ENCODE results near the gene FAM171A1. TPM values are rescaled to one million over a fixed set of nuclear protein-coding genes. Genes with fewer than 3 reads are reported as not detected.

The FAM171A1 gene
- polyA plus RNA-seq, 4 donors = 9.2 to 28.4 (median 18.2) TPM

DNA sequence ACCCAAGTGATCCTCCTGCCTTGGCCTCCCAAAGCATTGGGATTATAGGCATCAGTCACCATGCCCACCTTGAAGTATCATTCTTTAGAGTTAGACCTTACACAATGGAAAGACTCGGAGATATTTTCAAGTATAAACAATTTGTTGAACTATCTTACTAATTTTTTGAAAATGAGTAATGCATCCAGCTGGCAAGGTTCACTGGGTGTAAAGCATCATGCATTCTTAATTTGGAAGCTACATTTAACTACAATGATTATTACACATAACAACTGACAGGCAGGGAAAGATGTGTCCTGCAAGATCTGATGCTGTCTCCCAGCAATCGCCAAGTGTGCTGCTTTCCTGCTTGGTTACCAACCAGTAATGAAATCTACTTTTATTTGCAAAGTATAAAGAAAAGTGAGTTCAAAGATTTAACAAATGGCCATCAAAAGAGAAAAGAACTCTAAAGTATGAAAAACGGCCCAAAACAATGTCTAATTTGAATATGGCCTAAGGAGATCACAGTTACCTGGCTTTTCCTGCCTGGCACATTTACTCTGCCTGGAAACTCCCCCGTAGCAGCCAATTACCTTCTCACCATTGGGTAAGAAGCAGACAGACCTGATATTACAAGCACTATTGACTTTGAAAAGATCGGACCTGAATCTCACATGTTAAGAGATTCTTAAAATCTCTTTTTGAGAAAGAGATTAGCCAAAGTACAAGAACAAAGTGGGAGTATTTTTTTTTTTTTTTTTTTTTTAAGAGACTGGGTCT lies 143.3 kb downstream of the FAM171A1 start:
- Histone ChIP-seq H3K4me1 (ENCODE audit: control insufficient read depth in 3 of 3, insufficient read depth in 2 of 3, low read depth in 1 of 3, low read length in 2 of 3) (no peaks in the 10 kb centered on the region), H3K4me3 (ENCODE audit: low read depth in 1 of 3, low read length in 3 of 3) (no peak overlapping the region), H3K36me3 (ENCODE audit: control insufficient read depth in 3 of 3, insufficient read depth in 2 of 3, low read depth in 1 of 3, low read length in 3 of 3) (peaks cover 0 to 26% (median 0%) of the 10 kb centered on the region in 3 donors), H3K9me3 (ENCODE audit: control insufficient read depth in 2 of 2, insufficient read depth in 1 of 2, low read depth in 1 of 2, low read length in 1 of 2) (peaks cover 0 to 10% of the 10 kb centered on the region in 2 donors), H3K27me3 (ENCODE audit: control insufficient read depth in 3 of 3, insufficient read depth in 3 of 3, low read length in 3 of 3) (no peaks in the 10 kb centered on the region), H3K27ac (ENCODE audit: low read depth in 1 of 3, low read length in 2 of 3) (no peak overlapping the region)
- DNase-seq = no peak
- FAIRE-seq = no peak
- 85 to 92% (median 87%) methylated on average over 5 of the region's 5 CpGs for WGBS, 3 donors

DNA sequence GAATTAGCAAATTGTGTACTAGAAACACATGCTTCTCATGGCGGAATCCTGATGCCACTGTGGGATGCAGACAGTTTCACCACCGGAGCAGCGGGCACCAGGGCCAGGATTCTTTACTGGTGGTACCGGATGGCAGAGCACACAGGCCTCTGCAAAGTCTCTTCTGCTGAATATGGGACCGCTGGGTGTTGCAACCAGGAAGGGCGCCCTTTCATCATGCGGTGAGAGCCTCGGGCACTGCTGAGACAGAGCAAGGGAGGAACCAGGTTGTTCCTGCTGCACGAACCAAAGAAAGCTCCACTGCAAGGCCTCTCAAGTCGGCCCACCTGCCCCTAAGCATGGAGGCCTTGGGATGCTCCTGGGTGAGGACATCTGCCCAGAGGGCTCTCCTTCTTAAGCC lies 145.6 kb downstream of the FAM171A1 start:
- FAIRE-seq (no peak), DNase-seq (no peak)
- WGBS, 3 donors = 95 to 99% (median 96%) methylated on average over 10 of the region's 10 CpGs
- Histone ChIP-seq H3K27me3 (ENCODE audit: control insufficient read depth in 3 of 3, insufficient read depth in 3 of 3, low read length in 3 of 3) (no peaks in the 10 kb centered on the region), H3K27ac (ENCODE audit: low read depth in 1 of 3, low read length in 2 of 3) (no peak overlapping the region), H3K4me3 (ENCODE audit: low read depth in 1 of 3, low read length in 3 of 3) (no peak overlapping the region), H3K9me3 (ENCODE audit: control insufficient read depth in 2 of 2, insufficient read depth in 1 of 2, low read depth in 1 of 2, low read length in 1 of 2) (peaks cover 0 to 10% of the 10 kb centered on the region in 2 donors), H3K4me1 (ENCODE audit: control insufficient read depth in 3 of 3, insufficient read depth in 2 of 3, low read depth in 1 of 3, low read length in 2 of 3) (no peaks in the 10 kb centered on the region), H3K36me3 (ENCODE audit: control insufficient read depth in 3 of 3, insufficient read depth in 2 of 3, low read depth in 1 of 3, low read length in 3 of 3) (peaks cover 0 to 31% (median under 1%) of the 10 kb centered on the region in 3 donors)

- H3K4me3 ChIP-seq (ENCODE audit: low read depth in 1 of 3, low read length in 3 of 3) = no peak overlapping the region
- DNase-seq (no peak), FAIRE-seq (no peak)
- H3K27ac ChIP-seq (ENCODE audit: low read depth in 1 of 3, low read length in 2 of 3) = no peak overlapping the region
- H3K9me3 ChIP-seq (ENCODE audit: control insufficient read depth in 2 of 2, insufficient read depth in 1 of 2, low read depth in 1 of 2, low read length in 1 of 2) = peaks cover 0 to 10% of the 10 kb centered on the region in 2 donors
- H3K27me3 ChIP-seq (ENCODE audit: control insufficient read depth in 3 of 3, insufficient read depth in 3 of 3, low read length in 3 of 3) = no peaks in the 10 kb centered on the region
- H3K36me3 ChIP-seq (ENCODE audit: control insufficient read depth in 3 of 3, insufficient read depth in 2 of 3, low read depth in 1 of 3, low read length in 3 of 3) = peaks cover 0 to 31% (median 2%) of the 10 kb centered on the region in 3 donors
- 35 to 75% (median 56%) methylated on average over 5 of the region's 5 CpGs for WGBS, 3 donors
- no peaks in the 10 kb centered on the region for H3K4me1 ChIP-seq (ENCODE audit: control insufficient read depth in 3 of 3, insufficient read depth in 2 of 3, low read depth in 1 of 3, low read length in 2 of 3)
Observed at GRCh38 chr10:15224948-15225347, 146.1 kb downstream of the FAM171A1 start.

- WGBS, 3 donors = 76 to 97% (median 92%) methylated on average over 6 of the region's 6 CpGs
- FAIRE-seq = no peak
Observed at GRCh38 chr10:15223174-15223573, 147.9 kb downstream of the FAM171A1 start.

DNA sequence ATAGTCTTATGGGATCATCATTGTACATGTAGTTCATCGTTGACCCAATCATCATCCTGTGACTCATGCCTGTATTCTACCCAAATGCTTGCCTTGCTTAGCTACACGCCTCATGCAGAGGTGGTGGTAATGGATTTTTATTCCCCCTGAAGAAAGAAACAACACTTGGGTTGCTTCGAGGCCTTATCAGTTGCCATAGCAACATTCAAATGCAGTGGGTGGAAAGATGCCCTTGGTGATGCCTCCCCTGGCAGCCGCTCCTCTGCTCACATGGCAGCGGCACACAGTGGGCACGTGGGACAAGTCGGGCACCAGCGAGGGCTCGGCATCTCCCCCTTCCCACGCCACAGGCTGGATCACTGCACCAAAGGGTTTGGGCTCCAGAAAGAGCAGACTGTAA lies 148.6 kb downstream of the FAM171A1 start:
- WGBS, 3 donors = 88 to 91% (median 90%) methylated on average over 10 of the region's 10 CpGs
- Histone ChIP-seq H3K27ac (ENCODE audit: low read depth in 1 of 3, low read length in 2 of 3) (no peak overlapping the region), H3K4me1 (ENCODE audit: control insufficient read depth in 3 of 3, insufficient read depth in 2 of 3, low read depth in 1 of 3, low read length in 2 of 3) (no peaks in the 10 kb centered on the region), H3K36me3 (ENCODE audit: control insufficient read depth in 3 of 3, insufficient read depth in 2 of 3, low read depth in 1 of 3, low read length in 3 of 3) (peaks cover 0 to 41% (median 2%) of the 10 kb centered on the region in 3 donors), H3K9me3 (ENCODE audit: control insufficient read depth in 2 of 2, insufficient read depth in 1 of 2, low read depth in 1 of 2, low read length in 1 of 2) (peaks cover 0 to 10% of the 10 kb centered on the region in 2 donors), H3K27me3 (ENCODE audit: control insufficient read depth in 3 of 3, insufficient read depth in 3 of 3, low read length in 3 of 3) (no peaks in the 10 kb centered on the region), H3K4me3 (ENCODE audit: low read depth in 1 of 3, low read length in 3 of 3) (no peak overlapping the region)
- FAIRE-seq = no peak
- DNase-seq = no peak

More at GRCh38 chr10:15223174-15223573, 147.9 kb downstream of the FAM171A1 start:
- H3K27ac ChIP-seq (ENCODE audit: low read depth in 1 of 3, low read length in 2 of 3) = no peak overlapping the region
- DNase-seq = no peak
- peaks cover 0 to 39% (median 2%) of the 10 kb centered on the region in 3 donors for H3K36me3 ChIP-seq (ENCODE audit: control insufficient read depth in 3 of 3, insufficient read depth in 2 of 3, low read depth in 1 of 3, low read length in 3 of 3)
- H3K27me3 ChIP-seq (ENCODE audit: control insufficient read depth in 3 of 3, insufficient read depth in 3 of 3, low read length in 3 of 3) = no peaks in the 10 kb centered on the region
- no peaks in the 10 kb centered on the region for H3K4me1 ChIP-seq (ENCODE audit: control insufficient read depth in 3 of 3, insufficient read depth in 2 of 3, low read depth in 1 of 3, low read length in 2 of 3)
- H3K4me3 ChIP-seq (ENCODE audit: low read depth in 1 of 3, low read length in 3 of 3) = no peak overlapping the region
- peaks cover 0 to 10% of the 10 kb centered on the region in 2 donors for H3K9me3 ChIP-seq (ENCODE audit: control insufficient read depth in 2 of 2, insufficient read depth in 1 of 2, low read depth in 1 of 2, low read length in 1 of 2)

GRCh38 chr10:15220445-15220844 lies 150.6 kb downstream of the FAM171A1 start:
- Histone ChIP-seq H3K4me1 (ENCODE audit: control insufficient read depth in 3 of 3, insufficient read depth in 2 of 3, low read depth in 1 of 3, low read length in 2 of 3) (no peaks in the 10 kb centered on the region), H3K27me3 (ENCODE audit: control insufficient read depth in 3 of 3, insufficient read depth in 3 of 3, low read length in 3 of 3) (no peaks in the 10 kb centered on the region), H3K36me3 (ENCODE audit: control insufficient read depth in 3 of 3, insufficient read depth in 2 of 3, low read depth in 1 of 3, low read length in 3 of 3) (peaks cover 0 to 35% (median 2%) of the 10 kb centered on the region in 3 donors), H3K4me3 (ENCODE audit: low read depth in 1 of 3, low read length in 3 of 3) (no peak overlapping the region), H3K27ac (ENCODE audit: low read depth in 1 of 3, low read length in 2 of 3) (no peak overlapping the region), H3K9me3 (ENCODE audit: control insufficient read depth in 2 of 2, insufficient read depth in 1 of 2, low read depth in 1 of 2, low read length in 1 of 2) (peaks cover 0 to 6% of the 10 kb centered on the region in 2 donors)
- no peak for FAIRE-seq
- WGBS, 3 donors = 90 to 98% (median 96%) methylated on average over 3 of the region's 3 CpGs
- no peak for DNase-seq

- H3K4me3 ChIP-seq (ENCODE audit: low read depth in 1 of 3, low read length in 3 of 3) = no peak overlapping the region
- 80 to 95% (median 89%) methylated on average over 6 of the region's 6 CpGs for WGBS, 3 donors
- H3K9me3 ChIP-seq (ENCODE audit: control insufficient read depth in 2 of 2, insufficient read depth in 1 of 2, low read depth in 1 of 2, low read length in 1 of 2) = no peaks in the 10 kb centered on the region
- peaks cover 0 to 44% (median 4%) of the 10 kb centered on the region in 3 donors for H3K36me3 ChIP-seq (ENCODE audit: control insufficient read depth in 3 of 3, insufficient read depth in 2 of 3, low read depth in 1 of 3, low read length in 3 of 3)
- no peak for DNase-seq
- no peak for FAIRE-seq
- H3K4me1 ChIP-seq (ENCODE audit: control insufficient read depth in 3 of 3, insufficient read depth in 2 of 3, low read depth in 1 of 3, low read length in 2 of 3) = no peaks in the 10 kb centered on the region
- no peaks in the 10 kb centered on the region for H3K27me3 ChIP-seq (ENCODE audit: control insufficient read depth in 3 of 3, insufficient read depth in 3 of 3, low read length in 3 of 3)
- no peak overlapping the region for H3K27ac ChIP-seq (ENCODE audit: low read depth in 1 of 3, low read length in 2 of 3)
Observed at GRCh38 chr10:15216700-15217099, 154.4 kb downstream of the FAM171A1 start.

GRCh38 chr10:15214237-15214636 lies 156.9 kb downstream of the FAM171A1 start:
- H3K27ac ChIP-seq (ENCODE audit: low read depth in 1 of 3, low read length in 2 of 3) = no peak overlapping the region
- H3K4me1 ChIP-seq (ENCODE audit: control insufficient read depth in 3 of 3, insufficient read depth in 2 of 3, low read depth in 1 of 3, low read length in 2 of 3) = no peaks in the 10 kb centered on the region
- no peaks in the 10 kb centered on the region for H3K9me3 ChIP-seq (ENCODE audit: control insufficient read depth in 2 of 2, insufficient read depth in 1 of 2, low read depth in 1 of 2, low read length in 1 of 2)
- no peak for DNase-seq
- no peak for FAIRE-seq
- H3K4me3 ChIP-seq (ENCODE audit: low read depth in 1 of 3, low read length in 3 of 3) = no peak overlapping the region
- H3K36me3 ChIP-seq (ENCODE audit: control insufficient read depth in 3 of 3, insufficient read depth in 2 of 3, low read depth in 1 of 3, low read length in 3 of 3) = peaks cover 0 to 47% (median 2%) of the 10 kb centered on the region in 3 donors
- WGBS, 3 donors = 93 to 97% (median 95%) methylated on average over 17 of the region's 17 CpGs
- H3K27me3 ChIP-seq (ENCODE audit: control insufficient read depth in 3 of 3, insufficient read depth in 3 of 3, low read length in 3 of 3) = no peaks in the 10 kb centered on the region

Measured in small intestine (tissue), 7 donors.